CD8-positive, alpha-beta memory T cell (primary cell): ENCODE data around the gene UNC5C. TPM values are rescaled to one million over a fixed set of nuclear protein-coding genes. Genes with fewer than 3 reads are reported as not detected.

Experiments
- CTCF ChIA-PET: fragments of 350-600 bp; sonication (Branson Sonifier 250); formaldehyde crosslinking; loops from one replicate; lab custom pipeline; 2021; ENCODE audit warnings: antibody characterized with exemption; lab: Charles Lee
- POLR2A ChIA-PET: fragments of 350-600 bp; sonication (Branson Sonifier 250); formaldehyde crosslinking; loops from one replicate; lab custom pipeline; 2021; ENCODE audit warnings: antibody characterized with exemption; lab: Charles Lee
- DNase-seq, 5 donors: peaks; one replicate each; pipeline versions ENCODE4 v3.0.0 to v3.0.0-alpha.2; 2020 to 2022; ENCODE audit warnings: mixed read lengths in 1 of 5
- H3K27ac ChIP-seq: one replicate; pipeline ENCODE4 v1.7.0; 2013; ENCODE audit warnings: low read depth, mild to moderate bottlenecking, low read length, moderate library complexity
- H3K27me3 ChIP-seq: 2 replicates; pipeline ENCODE4 v1.7.0; 2013; ENCODE audit warnings: low read length, mild to moderate bottlenecking; ENCODE audit not compliant: insufficient read depth, poor library complexity, severe bottlenecking
- H3K36me3 ChIP-seq: 2 replicates; pipeline ENCODE4 v1.7.0; 2013; ENCODE audit warnings: mild to moderate bottlenecking, low read length, moderate library complexity; ENCODE audit not compliant: insufficient read depth
- H3K4me1 ChIP-seq: 2 replicates; pipeline ENCODE4 v1.7.0; 2013; ENCODE audit warnings: mild to moderate bottlenecking, low read length, moderate library complexity; ENCODE audit not compliant: insufficient read depth
- H3K4me3 ChIP-seq: 2 replicates; pipeline ENCODE4 v1.7.0; 2013; ENCODE audit warnings: mild to moderate bottlenecking, low read length
- H3K9me3 ChIP-seq: 2 replicates; pipeline ENCODE4 v1.7.0; 2013; ENCODE audit warnings: mild to moderate bottlenecking, low read length
- H3K27ac Mint-ChIP-seq, 8 donors: one replicate each; pipeline ENCODE4 v1.8.0; 2020 to 2021; ENCODE audit warnings: mixed read lengths in 8 of 8, mild to moderate bottlenecking in 6 of 8, inconsistent platforms in 3 of 8, moderate library complexity in 3 of 8
- H3K27me3 Mint-ChIP-seq, 2 donors: one replicate each; pipeline ENCODE4 v1.8.0; 2020 to 2021; ENCODE audit warnings: mixed read lengths in 2 of 2, mild to moderate bottlenecking in 1 of 2, moderate library complexity in 1 of 2
- H3K36me3 Mint-ChIP-seq, 3 donors: one replicate each; pipeline ENCODE4 v1.8.0; 2020 to 2021; ENCODE audit warnings: mixed read lengths in 3 of 3, inconsistent platforms in 1 of 3, mild to moderate bottlenecking in 1 of 3
- H3K4me1 Mint-ChIP-seq, 3 donors: one replicate each; pipeline ENCODE4 v1.8.0; 2020 to 2021; ENCODE audit warnings: mixed read lengths in 3 of 3, inconsistent platforms in 1 of 3, mild to moderate bottlenecking in 1 of 3
- H3K4me3 Mint-ChIP-seq, 7 donors: one replicate each; pipeline ENCODE4 v1.8.0; 2020 to 2021; ENCODE audit warnings: mixed read lengths in 7 of 7, mild to moderate bottlenecking in 6 of 7, moderate library complexity in 4 of 7, inconsistent platforms in 2 of 7
- H3K9me3 Mint-ChIP-seq, 5 donors: one replicate each; pipeline ENCODE4 v1.8.0; 2020 to 2022; ENCODE audit warnings: mixed read lengths in 5 of 5, mild to moderate bottlenecking in 3 of 5, moderate library complexity in 2 of 5, inconsistent platforms in 1 of 5
- polyA plus RNA-seq: library from polyadenylated mRNA; unstranded; fragments of 300-500 nt; fragmentation: Illumina TruSeq; gene quantifications from one replicate; pipeline ENCODE4 v1.2.3, GENCODE V29; 2021
- total RNA-seq, 2 experiments: library from RNA; stranded (reverse); gene quantifications; one replicate each; pipeline ENCODE4 v1.2.3, GENCODE V29; 2021

UNC5C gene
- total and polyA plus RNA-seq, 3 experiments from 2014 or later, result not detected

DNA sequence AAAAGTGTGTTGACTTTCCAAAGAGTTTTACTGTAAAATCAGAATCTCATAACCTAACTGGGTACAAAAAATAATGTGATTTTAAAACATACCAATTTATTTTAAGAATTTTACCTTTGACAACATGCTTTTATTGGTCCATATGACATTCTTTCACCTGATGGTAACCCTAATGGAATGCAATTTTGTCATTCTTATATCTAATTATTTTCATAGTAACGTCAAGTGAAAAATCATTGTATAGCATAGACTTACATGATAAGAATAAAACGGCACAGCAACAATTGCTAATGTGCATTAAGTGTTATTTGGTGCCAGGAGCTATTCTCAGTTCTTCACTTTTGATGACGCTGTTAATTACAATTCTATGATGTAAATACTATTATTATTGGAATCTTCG lies 13.6 kb downstream of the UNC5C start:
- no peaks in the 10 kb centered on the region for H3K36me3 ChIP-seq
- ChIA-PET CTCF (no interaction called here), POLR2A (no interaction called here)
- H3K9me3 ChIP-seq, result no peaks in the 10 kb centered on the region
- H3K4me3 ChIP-seq, result no peak overlapping the region
- H3K4me3 Mint-ChIP-seq, result no peak overlapping the region
- no peaks in the 10 kb centered on the region for H3K36me3 Mint-ChIP-seq
- no peaks in the 10 kb centered on the region for H3K4me1 Mint-ChIP-seq
- no peaks in the 10 kb centered on the region for H3K4me1 ChIP-seq
- H3K27ac Mint-ChIP-seq, result no peak overlapping the region
- peaks cover 0 to 3% of the 10 kb centered on the region in 2 donors for H3K27me3 Mint-ChIP-seq
- peaks cover 0 to 3% (median 0%) of the 10 kb centered on the region in 5 donors for H3K9me3 Mint-ChIP-seq
- no peak overlapping the region for H3K27ac ChIP-seq
- DNase-seq, result no peak
- H3K27me3 ChIP-seq, result no peaks in the 10 kb centered on the region

- Mint-ChIP-seq H3K9me3 (peaks cover 0 to 4% (median 0%) of the 10 kb centered on the region in 5 donors), H3K27ac (no peak overlapping the region), H3K4me3 (no peak overlapping the region), H3K4me1 (no peaks in the 10 kb centered on the region), H3K27me3 (peaks cover 0 to 3% of the 10 kb centered on the region in 2 donors), H3K36me3 (no peaks in the 10 kb centered on the region)
- ChIA-PET CTCF (no interaction called here), POLR2A (no interaction called here)
- H3K4me3 ChIP-seq, result no peak overlapping the region
- no peaks in the 10 kb centered on the region for H3K4me1 ChIP-seq
- H3K27me3 ChIP-seq, result no peaks in the 10 kb centered on the region
- no peak overlapping the region for H3K27ac ChIP-seq
- DNase-seq, result no peak
- no peaks in the 10 kb centered on the region for H3K9me3 ChIP-seq
- H3K36me3 ChIP-seq, result no peaks in the 10 kb centered on the region
Measured at GRCh38 chr4:95534032-95534431, 14.7 kb downstream of the UNC5C start.

GRCh38 chr4:95533254-95533653 lies 15.5 kb downstream of the UNC5C start:
- no peaks in the 10 kb centered on the region for H3K4me1 Mint-ChIP-seq
- ChIA-PET CTCF (no interaction called here), POLR2A (no interaction called here)
- H3K36me3 Mint-ChIP-seq, result no peaks in the 10 kb centered on the region
- H3K27me3 Mint-ChIP-seq, result peaks cover 0 to 3% of the 10 kb centered on the region in 2 donors
- Histone ChIP-seq H3K4me3 (no peak overlapping the region), H3K27ac (no peak overlapping the region), H3K27me3 (no peaks in the 10 kb centered on the region), H3K36me3 (no peaks in the 10 kb centered on the region), H3K4me1 (no peaks in the 10 kb centered on the region), H3K9me3 (no peaks in the 10 kb centered on the region)
- DNase-seq, result no peak
- H3K4me3 Mint-ChIP-seq, result no peak overlapping the region
- peaks cover 0 to 7% (median 0%) of the 10 kb centered on the region in 5 donors for H3K9me3 Mint-ChIP-seq
- H3K27ac Mint-ChIP-seq, result no peak overlapping the region

GRCh38 chr4:95532305-95532704 lies 16.5 kb downstream of the UNC5C start:
- H3K4me3 Mint-ChIP-seq, result no peak overlapping the region
- peaks cover 0 to 3% of the 10 kb centered on the region in 2 donors for H3K27me3 Mint-ChIP-seq
- H3K4me1 Mint-ChIP-seq, result no peaks in the 10 kb centered on the region
- Histone ChIP-seq H3K4me1 (no peaks in the 10 kb centered on the region), H3K9me3 (no peaks in the 10 kb centered on the region), H3K27me3 (no peaks in the 10 kb centered on the region), H3K36me3 (no peaks in the 10 kb centered on the region), H3K4me3 (no peak overlapping the region), H3K27ac (no peak overlapping the region)
- no peak for DNase-seq
- H3K36me3 Mint-ChIP-seq, result no peaks in the 10 kb centered on the region
- H3K27ac Mint-ChIP-seq, result no peak overlapping the region
- H3K9me3 Mint-ChIP-seq, result peaks cover 0 to 7% (median 0%) of the 10 kb centered on the region in 5 donors
- CTCF ChIA-PET, result no interaction called here
- POLR2A ChIA-PET, result no interaction called here

DNA sequence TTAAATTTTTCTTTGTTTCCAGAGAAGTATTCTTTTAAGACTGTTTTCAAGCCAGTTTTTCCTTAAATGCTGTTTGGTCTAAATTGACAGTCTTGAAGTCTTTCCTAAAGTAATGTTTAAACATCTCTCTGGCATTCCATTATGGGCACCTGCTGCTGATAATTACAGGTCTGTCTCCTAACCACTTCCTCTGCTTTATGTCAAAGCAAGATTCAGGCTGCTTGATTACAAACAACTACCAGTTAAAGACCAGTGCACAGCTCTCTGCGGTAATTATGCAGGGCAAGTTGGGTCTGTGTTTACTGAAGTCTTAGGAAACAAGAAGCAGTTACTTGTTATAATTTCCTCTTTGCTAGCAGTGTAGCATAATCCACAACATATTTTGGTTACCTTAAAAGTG lies 17.6 kb downstream of the UNC5C start:
- no peaks in the 10 kb centered on the region for H3K27me3 ChIP-seq
- H3K4me1 ChIP-seq, result no peaks in the 10 kb centered on the region
- Mint-ChIP-seq H3K27me3 (peaks cover 0 to 3% of the 10 kb centered on the region in 2 donors), H3K36me3 (no peaks in the 10 kb centered on the region), H3K4me3 (no peak overlapping the region), H3K27ac (no peak overlapping the region), H3K9me3 (peaks cover 0 to 7% (median 0%) of the 10 kb centered on the region in 5 donors), H3K4me1 (no peaks in the 10 kb centered on the region)
- no peak overlapping the region for H3K4me3 ChIP-seq
- POLR2A ChIA-PET, result no interaction called here
- CTCF ChIA-PET, result no interaction called here
- no peak overlapping the region for H3K27ac ChIP-seq
- no peaks in the 10 kb centered on the region for H3K36me3 ChIP-seq
- no peaks in the 10 kb centered on the region for H3K9me3 ChIP-seq
- DNase-seq, result no peak

DNA sequence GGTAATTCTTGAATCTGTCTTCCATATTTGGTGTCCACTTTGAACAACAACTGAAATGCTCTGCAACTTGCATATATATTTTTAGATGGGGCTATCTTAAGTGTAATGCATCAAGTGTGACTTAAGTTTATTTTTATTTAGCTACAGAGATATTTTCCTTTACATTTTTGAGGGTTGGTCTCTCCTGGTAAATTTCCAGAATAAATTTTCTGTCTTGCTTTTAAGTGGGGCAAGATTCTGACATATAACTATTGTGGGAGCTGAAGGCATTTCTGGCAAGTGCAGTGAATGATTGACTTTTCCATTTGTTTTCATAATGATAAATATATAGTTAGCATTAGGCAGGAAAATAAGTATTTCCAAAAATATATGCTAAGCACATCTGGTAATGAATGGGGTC lies 18.8 kb downstream of the UNC5C start:
- H3K27me3 ChIP-seq, result no peaks in the 10 kb centered on the region
- DNase-seq, result no peak
- H3K4me1 ChIP-seq, result no peaks in the 10 kb centered on the region
- H3K36me3 Mint-ChIP-seq, result no peaks in the 10 kb centered on the region
- no peaks in the 10 kb centered on the region for H3K9me3 ChIP-seq
- no peak overlapping the region for H3K4me3 Mint-ChIP-seq
- H3K4me1 Mint-ChIP-seq, result no peaks in the 10 kb centered on the region
- H3K27me3 Mint-ChIP-seq, result peaks cover 0 to 3% of the 10 kb centered on the region in 2 donors
- no peaks in the 10 kb centered on the region for H3K36me3 ChIP-seq
- no peak overlapping the region for H3K27ac Mint-ChIP-seq
- peaks cover 0 to 7% (median 0%) of the 10 kb centered on the region in 5 donors for H3K9me3 Mint-ChIP-seq
- ChIA-PET CTCF (no interaction called here), POLR2A (no interaction called here)
- no peak overlapping the region for H3K4me3 ChIP-seq
- no peak overlapping the region for H3K27ac ChIP-seq

DNA sequence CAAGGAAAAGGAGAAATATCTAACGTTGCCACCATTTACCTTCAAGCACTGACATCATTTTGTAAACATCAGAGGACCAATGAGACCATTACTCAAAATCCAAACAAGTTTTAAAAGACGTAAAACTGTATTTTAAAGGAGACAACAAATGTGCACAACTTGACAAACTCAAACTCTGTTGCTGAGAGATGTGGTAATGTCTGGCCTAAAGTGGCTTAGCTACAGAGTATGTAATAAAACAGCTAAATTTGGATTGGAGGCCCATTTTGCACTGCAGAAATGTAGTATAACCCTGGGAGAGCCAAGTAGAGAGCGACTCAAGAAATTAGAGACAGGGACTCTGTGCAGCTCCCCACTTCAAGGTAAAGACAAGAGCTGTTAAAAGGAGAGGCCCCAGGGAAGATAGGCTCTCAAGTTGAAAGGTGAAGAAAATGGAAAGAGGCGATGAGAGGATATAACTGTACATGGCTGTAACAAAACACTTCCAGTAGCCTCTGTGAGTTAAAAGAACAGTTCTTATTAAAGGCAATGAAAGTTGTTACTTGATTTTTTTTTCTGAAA lies 20.3 kb downstream of the UNC5C start:
- CTCF ChIA-PET, result no interaction called here
- no peaks in the 10 kb centered on the region for H3K36me3 ChIP-seq
- Mint-ChIP-seq H3K27ac (peak overlapping the region in 1 of 8 donors; percentile 17), H3K36me3 (no peaks in the 10 kb centered on the region), H3K4me1 (no peaks in the 10 kb centered on the region), H3K9me3 (peaks cover 0 to 7% (median 0%) of the 10 kb centered on the region in 5 donors), H3K4me3 (no peak overlapping the region), H3K27me3 (peaks cover 0 to 3% of the 10 kb centered on the region in 2 donors)
- H3K27ac ChIP-seq, result no peak overlapping the region
- no peaks in the 10 kb centered on the region for H3K4me1 ChIP-seq
- no peaks in the 10 kb centered on the region for H3K9me3 ChIP-seq
- POLR2A ChIA-PET, result no interaction called here
- H3K4me3 ChIP-seq, result no peak overlapping the region
- no peak for DNase-seq
- no peaks in the 10 kb centered on the region for H3K27me3 ChIP-seq

- H3K4me3 Mint-ChIP-seq, result no peak overlapping the region
- H3K27ac ChIP-seq, result no peak overlapping the region
- POLR2A ChIA-PET, result no interaction called here
- H3K36me3 ChIP-seq, result no peaks in the 10 kb centered on the region
- H3K4me3 ChIP-seq, result no peak overlapping the region
- DNase-seq, result no peak
- no peaks in the 10 kb centered on the region for H3K27me3 Mint-ChIP-seq
- no peaks in the 10 kb centered on the region for H3K36me3 Mint-ChIP-seq
- CTCF ChIA-PET, result no interaction called here
- no peaks in the 10 kb centered on the region for H3K4me1 Mint-ChIP-seq
- H3K27me3 ChIP-seq, result no peaks in the 10 kb centered on the region
- no peaks in the 10 kb centered on the region for H3K4me1 ChIP-seq
- no peak overlapping the region for H3K27ac Mint-ChIP-seq
- H3K9me3 ChIP-seq, result no peaks in the 10 kb centered on the region
- H3K9me3 Mint-ChIP-seq, result peaks cover 0 to 5% (median 0%) of the 10 kb centered on the region in 5 donors
Measured at GRCh38 chr4:95526075-95526474, 22.7 kb downstream of the UNC5C start.
